H9 (cell line): Measurements from ENCODE around the gene DMKN. TPM values are rescaled to one million over a fixed set of nuclear protein-coding genes. Genes with fewer than 3 reads are reported as not detected.
A peak's percentile ranks its signal among the peaks of the same experiment; 100 is the strongest.

Source experiments
- DNase-seq: peaks from one replicate; pipeline ENCODE4 v3.0.0-alpha.2; 2017
- H2AFZ ChIP-seq: one replicate; pipeline ENCODE4 v1.6.1; 2013; ENCODE audit warnings: mild to moderate bottlenecking, low read length, control low read depth, moderate library complexity
- H2AK5ac ChIP-seq: 2 replicates; pipeline ENCODE4 v1.6.1; 2013; ENCODE audit warnings: low read length, control low read depth, mixed read lengths; ENCODE audit not compliant: insufficient read length
- H2BK120ac ChIP-seq: one replicate; pipeline ENCODE4 v1.6.1; 2013; ENCODE audit warnings: low read depth, mild to moderate bottlenecking, low read length, control low read depth, inconsistent platforms; ENCODE audit not compliant: poor library complexity, severe bottlenecking
- H2BK12ac ChIP-seq: 2 replicates; pipeline ENCODE4 v1.6.1; 2013; ENCODE audit warnings: low read length, control low read depth, mixed read lengths, low read depth; ENCODE audit not compliant: insufficient read length
- H2BK15ac ChIP-seq: 2 replicates; pipeline ENCODE4 v1.6.1; 2013; ENCODE audit warnings: low read depth, low read length, control low read depth
- H2BK20ac ChIP-seq: one replicate; pipeline ENCODE4 v1.6.1; 2013; ENCODE audit warnings: low read depth, mild to moderate bottlenecking, low read length, control low read depth, inconsistent platforms; ENCODE audit not compliant: poor library complexity, severe bottlenecking
- H2BK5ac ChIP-seq: 2 replicates; pipeline ENCODE4 v1.6.1; 2013; ENCODE audit warnings: low read length, control low read depth, mixed read lengths; ENCODE audit not compliant: insufficient read length
- H3K14ac ChIP-seq: 2 replicates; pipeline ENCODE4 v1.6.1; 2013; ENCODE audit warnings: low read length, control low read depth; ENCODE audit not compliant: insufficient read depth
- H3K18ac ChIP-seq: 2 replicates; pipeline ENCODE4 v1.6.1; 2013; ENCODE audit warnings: low read depth, mild to moderate bottlenecking, mixed read lengths, low read length, control low read depth; ENCODE audit not compliant: insufficient read length
- H3K23ac ChIP-seq: 2 replicates; pipeline ENCODE4 v1.6.1; 2013; ENCODE audit warnings: low read length, control low read depth, mixed read lengths, low read depth; ENCODE audit not compliant: insufficient read length
- H3K23me2 ChIP-seq: 2 replicates; pipeline ENCODE4 v1.6.1; 2013; ENCODE audit warnings: low read depth, mild to moderate bottlenecking, mixed read lengths, low read length, control low read depth; ENCODE audit not compliant: insufficient read length, poor library complexity, severe bottlenecking
- H3K27ac ChIP-seq: 2 replicates; pipeline ENCODE4 v1.5.1; 2013; ENCODE audit warnings: low read length, control low read depth, mixed read lengths, low read depth; ENCODE audit not compliant: insufficient read length
- H3K27me3 ChIP-seq: 2 replicates; pipeline ENCODE4 v1.6.1; 2013; ENCODE audit warnings: low read length, control low read depth, inconsistent platforms; ENCODE audit not compliant: insufficient read depth
- H3K4ac ChIP-seq: 2 replicates; pipeline ENCODE4 v1.6.1; 2013; ENCODE audit warnings: low read depth, mild to moderate bottlenecking, control low read depth, inconsistent platforms, low read length, moderate library complexity
- H3K4me1 ChIP-seq: 2 replicates; pipeline ENCODE4 v1.6.1; 2013; ENCODE audit warnings: low read length, control low read depth, inconsistent platforms; ENCODE audit not compliant: insufficient read depth
- H3K4me2 ChIP-seq: 2 replicates; pipeline ENCODE4 v1.6.1; 2013; ENCODE audit warnings: low read length, control low read depth, mixed read lengths; ENCODE audit not compliant: insufficient read length, insufficient read depth
- H3K56ac ChIP-seq: 2 replicates; pipeline ENCODE4 v1.6.1; 2013; ENCODE audit warnings: low read depth, mild to moderate bottlenecking, mixed read lengths, low read length, control low read depth; ENCODE audit not compliant: insufficient read length
- H3K79me1 ChIP-seq: 2 replicates; pipeline ENCODE4 v1.6.1; 2013; ENCODE audit warnings: low read depth, mild to moderate bottlenecking, moderate library complexity, low read length, control low read depth, inconsistent platforms; ENCODE audit not compliant: insufficient read depth, poor library complexity, severe bottlenecking
- H3K79me2 ChIP-seq: 2 replicates; pipeline ENCODE4 v1.6.1; 2013; ENCODE audit warnings: low read length, control low read depth, inconsistent platforms; ENCODE audit not compliant: insufficient read depth
- H3K9ac ChIP-seq: 2 replicates; pipeline ENCODE4 v1.6.1; 2013; ENCODE audit warnings: low read length, control low read depth, mixed read lengths; ENCODE audit not compliant: insufficient read length; ENCODE audit errors: extremely low read depth
- H3K9me3 ChIP-seq: one replicate; pipeline ENCODE4 v1.6.1; 2013; ENCODE audit warnings: low read depth, low read length, inconsistent platforms; ENCODE audit not compliant: control insufficient read depth
- H3T11ph ChIP-seq: one replicate; pipeline ENCODE4 v1.6.1; 2013; ENCODE audit warnings: mild to moderate bottlenecking, low read length, control low read depth, inconsistent platforms
- H4K20me1 ChIP-seq: one replicate; pipeline ENCODE4 v1.6.1; 2013; ENCODE audit not compliant: control insufficient read depth, insufficient read length, insufficient read depth
- H4K5ac ChIP-seq: 2 replicates; pipeline ENCODE4 v1.6.1; 2013; ENCODE audit warnings: low read depth, mild to moderate bottlenecking, mixed read lengths, low read length, control low read depth; ENCODE audit not compliant: insufficient read length
- H4K8ac ChIP-seq: replicated peaks from 2 replicates; pipeline ENCODE4 v1.6.1; 2013; ENCODE audit warnings: low read length, control low read depth, mixed read lengths, low read depth; ENCODE audit not compliant: insufficient read length
- H4K91ac ChIP-seq: 2 replicates; pipeline ENCODE4 v1.6.1; 2013; ENCODE audit warnings: low read depth, mild to moderate bottlenecking, moderate library complexity, mixed read lengths, low read length, control low read depth; ENCODE audit not compliant: insufficient read length
- H3K27ac Mint-ChIP-seq, 3 experiments: 2 replicates in 2 of 3; 3 replicates in 1 of 3; pipeline ENCODE4 v1.8.0; 2020 to 2021; ENCODE audit warnings: mixed read lengths in 3 of 3, mild to moderate bottlenecking in 1 of 3, moderate library complexity in 1 of 3
- H3K27me3 Mint-ChIP-seq: 2 replicates; pipeline ENCODE4 v1.8.0; 2021; ENCODE audit warnings: low read depth, mild to moderate bottlenecking, moderate library complexity, mixed read lengths
- H3K36me3 Mint-ChIP-seq, 3 experiments: 2 replicates in 2 of 3; 3 replicates in 1 of 3; pipeline ENCODE4 v1.8.0; 2020 to 2021; ENCODE audit warnings: low read depth in 3 of 3, mixed read lengths in 3 of 3; ENCODE audit not compliant: insufficient read depth in 1 of 3
- H3K4me1 Mint-ChIP-seq, 2 experiments: 2 replicates each; pipeline ENCODE4 v1.8.0; 2020; ENCODE audit warnings: mixed read lengths in 2 of 2
- H3K4me3 Mint-ChIP-seq, 2 experiments: 2 replicates in 1 of 2; 3 replicates in 1 of 2; pipeline ENCODE4 v1.8.0; 2020 to 2021; ENCODE audit warnings: mild to moderate bottlenecking in 2 of 2, mixed read lengths in 2 of 2, moderate library complexity in 1 of 2
- H3K9me3 Mint-ChIP-seq, 2 experiments: 2 replicates in 1 of 2; 3 replicates in 1 of 2; pipeline ENCODE4 v1.8.0; 2020; ENCODE audit warnings: mild to moderate bottlenecking in 2 of 2, mixed read lengths in 2 of 2, moderate library complexity in 1 of 2
- CTCF ChIP-seq: fragments of 200-600 bp; sonication (generic); conservative IDR thresholded peaks from 3 replicates; pipeline ENCODE4 v1.8.0; 2021; ENCODE audit warnings: antibody characterized with exemption, mild to moderate bottlenecking
- WGBS: extraction: QIAGEN DNeasy Blood & Tissue Kit; methylation state at CpG from one replicate; pipeline ENCODE4 v1.1.7; 2013; ENCODE audit warnings: missing lambda C conversion rate, low lambda C conversion rate, mixed read lengths; ENCODE audit not compliant: insufficient read length; ENCODE audit errors: extremely low coverage; 5-methylcytosine and 5-hydroxymethylcytosine counted together
- total RNA-seq: library from RNA; stranded (reverse); gene quantifications from 2 replicates; pipeline ENCODE4 v1.2.1, GENCODE V29; 2021

The DMKN gene
- total RNA-seq, 1 experiment from 2014 or later = 278 TPM

DNA sequence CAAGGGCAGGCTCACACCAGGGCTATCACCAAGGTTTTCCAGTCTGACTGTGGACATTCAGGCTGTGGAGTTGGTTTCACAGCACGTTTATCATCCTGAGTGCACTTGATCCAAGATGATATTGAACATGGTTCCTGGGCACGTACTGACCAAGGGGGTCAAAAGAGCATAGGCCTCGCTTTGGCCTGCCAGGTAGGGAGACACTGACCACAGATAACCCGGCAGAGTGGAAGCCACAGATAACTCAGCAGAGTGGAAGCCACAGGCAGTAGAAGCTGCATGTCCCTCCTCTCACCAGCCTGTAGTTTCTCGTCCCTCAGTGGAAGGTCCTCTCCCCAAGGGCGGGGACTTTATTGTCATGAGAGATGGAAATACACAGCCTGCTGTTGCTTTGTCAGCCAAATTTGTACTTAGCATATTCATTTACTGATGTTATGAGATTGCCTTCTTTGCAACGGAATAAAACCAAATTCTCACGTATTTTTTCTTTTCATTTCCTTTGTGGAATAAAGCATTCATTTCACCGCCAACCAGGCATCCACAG is 14.4 kb downstream of the DMKN start:
- no peak overlapping the region for H2BK5ac ChIP-seq
- no peak overlapping the region for H3K18ac ChIP-seq
- no peak overlapping the region for H2BK120ac ChIP-seq
- H3K56ac ChIP-seq = no peak overlapping the region
- no peaks in the 10 kb centered on the region for H3K79me1 ChIP-seq
- no peak overlapping the region for H3K4ac ChIP-seq
- H4K91ac ChIP-seq = no peak overlapping the region
- H3K14ac ChIP-seq = no peak overlapping the region
- no peak overlapping the region for H2BK20ac ChIP-seq
- no peaks in the 10 kb centered on the region for H3K9me3 ChIP-seq
- H3K9me3 Mint-ChIP-seq = no peaks in the 10 kb centered on the region
- H3K9ac ChIP-seq = no peak overlapping the region
- no peaks in the 10 kb centered on the region for H3K4me1 ChIP-seq
- no peak overlapping the region for H3T11ph ChIP-seq
- H3K27ac ChIP-seq = no peak overlapping the region
- H3K79me2 ChIP-seq = no peaks in the 10 kb centered on the region
- no peaks in the 10 kb centered on the region for H3K27me3 ChIP-seq
- H4K20me1 ChIP-seq = no peaks in the 10 kb centered on the region
- WGBS = no CpG with 5 or more reads among the region's 9 CpGs
- H2AFZ ChIP-seq = no peak overlapping the region
- no peak overlapping the region for H4K8ac ChIP-seq
- no peak for TF ChIP-seq CTCF
- H3K27ac Mint-ChIP-seq = peak overlapping the region; percentile 52 to 83 (median 66); a peak in 5 of 7 replicates
- no peak overlapping the region for H2AK5ac ChIP-seq
- H3K23ac ChIP-seq = no peak overlapping the region
- H3K4me2 ChIP-seq = no peak overlapping the region
- no peaks in the 10 kb centered on the region for H3K27me3 Mint-ChIP-seq
- H3K23me2 ChIP-seq = no peaks in the 10 kb centered on the region
- peaks cover 16 to 22% of the 10 kb centered on the region in 2 experiments for H3K4me1 Mint-ChIP-seq
- peaks cover 41 to 74% (median 70%) of the 10 kb centered on the region in 3 experiments; a peak in 6 of 7 replicates for H3K36me3 Mint-ChIP-seq
- no peak overlapping the region for H4K5ac ChIP-seq
- H3K4me3 Mint-ChIP-seq = 0 out of 5 replicates have a peak overlapping the region, but pooled peaks of 1 of the 2 experiments have one; percentile 7
- H2BK15ac ChIP-seq = no peak overlapping the region
- DNase-seq = no peak
- no peak overlapping the region for H2BK12ac ChIP-seq
